ENCODE measurements around the gene NENF.

NENF gene

GRCh38 chr1:212482006-212482636 lies 49.4 kb downstream of the NENF start:
- no peak for DNase-seq (ENCODE audit: low read depth)

GRCh38 chr1:212482637-212483441 lies 50.1 kb downstream of the NENF start:
- no peak for DNase-seq (ENCODE audit: low read depth)

GRCh38 chr1:212484701-212485570 lies 52.2 kb downstream of the NENF start:
- no peak for DNase-seq (ENCODE audit: low read depth)

GRCh38 chr1:212485571-212485912 lies 52.8 kb downstream of the NENF start:
- no peak for DNase-seq (ENCODE audit: low read depth)

- DNase-seq (ENCODE audit: low read depth), result no peak
These were observed 53.3 kb downstream of the NENF start for GRCh38 chr1:212485913-212486618.

GRCh38 chr1:212486619-212486975 lies 53.9 kb downstream of the NENF start:
- no peak for DNase-seq (ENCODE audit: low read depth)

GRCh38 chr1:212487286-212487685 lies 54.6 kb downstream of the NENF start:
- DNase-seq (ENCODE audit: low read depth), result no peak

- no peak for DNase-seq (ENCODE audit: low read depth)
These were observed 55.2 kb downstream of the NENF start for GRCh38 chr1:212487774-212488435.

- DNase-seq (ENCODE audit: low read depth), result no peak
These were observed 55.9 kb downstream of the NENF start for GRCh38 chr1:212488436-212489283.

GRCh38 chr1:212489284-212489859 lies 56.7 kb downstream of the NENF start:
- no peak for DNase-seq (ENCODE audit: low read depth)

GRCh38 chr1:212490276-212490675 lies 57.6 kb downstream of the NENF start:
- DNase-seq (ENCODE audit: low read depth), result no peak

GRCh38 chr1:212491454-212491853 lies 58.7 kb downstream of the NENF start:
- DNase-seq (ENCODE audit: low read depth), result no peak

Data from T-helper 22 cell (primary cell).